SK-N-SH (cell line): Measurements from ENCODE around the gene GFY. TPM values are rescaled to one million over a fixed set of nuclear protein-coding genes. Genes with fewer than 3 reads are reported as not detected.
A peak's percentile ranks its signal among the peaks of the same experiment; 100 is the strongest.

Experiments
- CTCF ChIA-PET: fragments of 300-600, 350-600 bp; formaldehyde crosslinking; extraction: SDS; loops from one replicate; lab custom pipeline; 2021; lab: Yijun Ruan, JAX
- POLR2A ChIA-PET: fragments of 350-600 bp; sonication (Branson Sonifier 250); formaldehyde crosslinking; extraction: SDS; loops from one replicate; lab custom pipeline; 2020; ENCODE audit warnings: antibody characterized with exemption, inconsistent platforms; lab: Yijun Ruan, JAX
- DNase-seq: peaks from one replicate; pipeline ENCODE4 v3.0.0; 2012
- H2AFZ ChIP-seq: fragments of 200-600 bp; sonication (generic); 2 replicates; pipeline ENCODE4 v1.8.1; 2016; ENCODE audit warnings: antibody characterized with exemption, mild to moderate bottlenecking, low read depth
- H3F3A ChIP-seq: fragments of 200-600 bp; sonication (generic); replicated peaks from 2 replicates; pipeline ENCODE3; 2016; ENCODE audit warnings: antibody characterized with exemption, mild to moderate bottlenecking; ENCODE audit not compliant: insufficient read depth
- H3K27ac ChIP-seq, 2 experiments: fragments of 200-500 bp in 1 of 2; fragments of 200-600 bp in 1 of 2; sonication (Bioruptor generic) in 1 of 2; sonication (generic), shearing (Covaris generic) in 1 of 2; 2 replicates each; pipeline versions ENCODE4 v1.5.1 to v1.6.1; 2014 to 2016; ENCODE audit warnings: low read depth in 2 of 2, inconsistent platforms in 1 of 2, low read length in 1 of 2, mild to moderate bottlenecking in 1 of 2, mixed read lengths in 1 of 2
- H3K27me3 ChIP-seq: fragments of 200-600 bp; sonication (generic), shearing (Covaris generic); 2 replicates; pipeline ENCODE4 v1.6.1; 2016; ENCODE audit warnings: mixed run types; ENCODE audit not compliant: insufficient read depth
- H3K36me3 ChIP-seq, 2 experiments: fragments of 200-500 bp in 1 of 2; fragments of 200-600 bp in 1 of 2; sonication (Bioruptor generic) in 1 of 2; sonication (generic) in 1 of 2; replicated peaks in 1 of 2; 2 replicates each; pipeline versions ENCODE3 to v1.5.1; 2014 to 2016; ENCODE audit warnings: low read length in 1 of 2, mild to moderate bottlenecking in 1 of 2; ENCODE audit not compliant: insufficient read depth in 2 of 2, control insufficient read depth in 1 of 2
- H3K4me1 ChIP-seq, 2 experiments: fragments of 200-500 bp in 1 of 2; fragments of 200-600 bp in 1 of 2; sonication (Bioruptor generic) in 1 of 2; sonication (generic), shearing (Covaris generic) in 1 of 2; 2 replicates each; pipeline versions ENCODE4 v1.5.1 to v1.6.1; 2014 to 2016; ENCODE audit warnings: low read depth in 1 of 2, low read length in 1 of 2, mixed run types in 1 of 2; ENCODE audit not compliant: insufficient read depth in 2 of 2, control insufficient read depth in 1 of 2
- H3K4me2 ChIP-seq: fragments of 200-600 bp; sonication (generic), shearing (Covaris generic); 2 replicates; pipeline ENCODE4 v1.6.1; 2017; ENCODE audit warnings: mixed run types
- H3K4me3 ChIP-seq, 2 experiments: fragments of 200-500 bp in 1 of 2; fragments of 200-600 bp in 1 of 2; sonication (Bioruptor generic) in 1 of 2; sonication (generic), shearing (Covaris generic) in 1 of 2; 2 replicates each; pipeline versions ENCODE4 v1.5.1 to v1.8.1; 2014 to 2016; ENCODE audit warnings: low read depth in 2 of 2, inconsistent platforms in 1 of 2, low read length in 1 of 2, mild to moderate bottlenecking in 1 of 2, mixed read lengths in 1 of 2, moderate library complexity in 1 of 2
- H3K79me2 ChIP-seq: fragments of 200-600 bp; sonication (generic); 2 replicates; pipeline ENCODE4 v1.8.1; 2017; ENCODE audit warnings: mild to moderate bottlenecking; ENCODE audit not compliant: insufficient read depth
- H3K9ac ChIP-seq: fragments of 200-600 bp; sonication (generic); 2 replicates; pipeline ENCODE4 v1.6.1; 2017; ENCODE audit warnings: mixed run types
- H3K9me2 ChIP-seq: fragments of 200-600 bp; sonication (generic); 2 replicates; pipeline ENCODE4 v1.6.1; 2017; ENCODE audit warnings: mixed run types
- H3K9me3 ChIP-seq: fragments of 200-600 bp; sonication (generic); 2 replicates; pipeline ENCODE4 v1.6.1; 2017; ENCODE audit warnings: mixed run types, mild to moderate bottlenecking, moderate library complexity
- H4K20me1 ChIP-seq: fragments of 200-600 bp; sonication (generic); 2 replicates; pipeline ENCODE4 v1.6.1; 2017; ENCODE audit warnings: mild to moderate bottlenecking, mixed run types; ENCODE audit not compliant: insufficient read depth
- CHD2 ChIP-seq: fragments of 150-350 bp; IDR thresholded peaks from 2 replicates; pipeline ENCODE4 v1.6.1; 2018; ENCODE audit warnings: low read length; ENCODE audit not compliant: partially characterized antibody
- EP300 ChIP-seq, 2 experiments: IDR thresholded peaks; 2 replicates each; pipeline versions ENCODE4 v1.4.0 to v1.6.1; 2012; ENCODE audit warnings: borderline replicate concordance in 1 of 2, low read depth in 1 of 2, low read length in 1 of 2
- EZH2phosphoT487 ChIP-seq: fragments of 200-600 bp; sonication (generic); IDR thresholded peaks from 2 replicates; pipeline ENCODE4 v1.6.1; 2017; ENCODE audit warnings: low read depth, mixed run types, mild to moderate bottlenecking, antibody characterized with exemption, moderate library complexity, borderline replicate concordance
- FOSL2 ChIP-seq: IDR thresholded peaks from 2 replicates; pipeline ENCODE4 v1.4.0; 2012; ENCODE audit warnings: low read depth, mild to moderate bottlenecking, moderate library complexity, borderline replicate concordance
- FOXJ3 ChIP-seq: sonication (generic); formaldehyde crosslinking; IDR thresholded peaks from 2 replicates; pipeline ENCODE4 v1.5.1; 2020; ENCODE audit warnings: mild to moderate bottlenecking, missing genetic modification reagents
- FOXM1 ChIP-seq: IDR thresholded peaks from 2 replicates; pipeline ENCODE4 v1.4.0; 2012; ENCODE audit warnings: low read depth, mild to moderate bottlenecking
- GATA2 ChIP-seq: sonication (generic); formaldehyde crosslinking; IDR thresholded peaks from 2 replicates; pipeline ENCODE4 v1.5.0; 2020; ENCODE audit warnings: mild to moderate bottlenecking, missing genetic modification reagents
- JUND ChIP-seq: IDR thresholded peaks from 2 replicates; pipeline ENCODE4 v1.4.0; 2012
- MEF2A ChIP-seq: IDR thresholded peaks from 2 replicates; pipeline ENCODE4 v1.4.0; 2012; ENCODE audit warnings: low read depth, borderline replicate concordance
- MXI1 ChIP-seq: IDR thresholded peaks from 2 replicates; pipeline ENCODE4 v1.6.1; 2012; ENCODE audit warnings: mild to moderate bottlenecking, low read depth, low read length, improper control_type of control experiment
- POLR2AphosphoS5 ChIP-seq: IDR thresholded peaks from 2 replicates; pipeline ENCODE4 v1.6.1; 2012; ENCODE audit warnings: low read depth, low read length
- RAD21 ChIP-seq: IDR thresholded peaks from 2 replicates; pipeline ENCODE4 v1.6.1; 2012; ENCODE audit warnings: mild to moderate bottlenecking, low read length
- RFX5 ChIP-seq: IDR thresholded peaks from 2 replicates; pipeline ENCODE4 v1.6.1; 2012; ENCODE audit warnings: mild to moderate bottlenecking, improper control_type of control experiment, low read length
- RXRA ChIP-seq: IDR thresholded peaks from 2 replicates; pipeline ENCODE4 v1.4.0; 2012; ENCODE audit warnings: low read depth, mild to moderate bottlenecking, borderline replicate concordance
- SIN3A ChIP-seq: IDR thresholded peaks from 2 replicates; pipeline ENCODE4 v1.6.1; 2012; ENCODE audit warnings: low read depth, mild to moderate bottlenecking, low read length, moderate library complexity, borderline replicate concordance
- TAF1 ChIP-seq: IDR thresholded peaks from 2 replicates; pipeline ENCODE4 v1.6.1; 2012; ENCODE audit warnings: low read depth, mild to moderate bottlenecking, low read length, moderate library complexity, borderline replicate concordance
- YY1 ChIP-seq: IDR thresholded peaks from 2 replicates; pipeline ENCODE4 v1.4.0; 2012; ENCODE audit warnings: low read depth, mild to moderate bottlenecking
- WGBS: methylation state at CpG from one replicate; pipeline ENCODE4 v1.1.6; 2017; ENCODE audit warnings: low lambda C conversion rate; 5-methylcytosine and 5-hydroxymethylcytosine counted together
- polyA plus RNA-seq, 3 experiments: library from polyadenylated mRNA; depleted of rRNA; stranded (reverse); fragments of >200 nt; gene quantifications; 2 replicates each; pipeline ENCODE4 v1.2.3, GENCODE V29; 2012
- TF ChIP-seq, protein P1 (sequence below): IDR thresholded peaks from 2 replicates; pipeline ENCODE4 v1.6.1; 2012; ENCODE audit warnings: mild to moderate bottlenecking, low read depth, low read length, moderate library complexity
- TF ChIP-seq, protein P2 (sequence below): IDR thresholded peaks from 2 replicates; pipeline ENCODE4 v1.4.0; 2012; ENCODE audit warnings: low read depth, borderline replicate concordance
- TF ChIP-seq, protein P3 (sequence below): IDR thresholded peaks from 2 replicates; pipeline ENCODE4 v1.4.0; 2012; ENCODE audit warnings: low read depth

The GFY gene
- polyA plus RNA-seq, 1 of the 3 experiments (the other 2 are of a cell fraction) = not detected

DNA sequence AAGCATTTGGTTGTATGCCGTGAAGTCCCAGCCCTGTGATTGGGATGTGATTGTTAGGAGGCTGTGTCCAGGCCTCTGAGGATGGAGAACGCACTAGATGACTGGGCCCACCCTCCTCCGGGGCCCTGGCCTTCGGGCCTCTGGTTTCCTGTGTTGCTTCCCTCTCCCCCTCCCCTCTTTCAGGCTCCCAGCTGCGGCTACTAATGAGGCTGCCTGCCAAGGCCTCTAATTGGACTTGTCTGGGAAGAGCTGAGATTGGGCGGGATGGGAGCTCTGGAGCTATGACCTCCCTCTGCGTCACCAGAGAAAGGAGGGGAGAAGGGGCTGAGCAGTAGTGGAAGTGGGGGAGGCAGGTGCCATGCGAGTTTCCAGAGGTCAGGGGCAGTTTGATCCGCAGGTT is 11.8 kb upstream of the GFY start:
- ChIA-PET CTCF (interaction anchor here (0.7 to 17.5 kb wide), 4 partner anchors 16 to 30 kb away, joined by 3 to 108 read pairs (median 4); no protein-coding TSS in a partner anchor), POLR2A (no interaction called here)
- no peaks in the 10 kb centered on the region for H3K79me2 ChIP-seq
- peaks cover 0 to 12% of the 10 kb centered on the region in 2 experiments; a peak in 1 of 4 replicates for H3K4me1 ChIP-seq
- H3K9me2 ChIP-seq = no peaks in the 10 kb centered on the region
- 59% methylated on average over 8 of the region's 9 CpGs for WGBS
- H3K9ac ChIP-seq = no peak overlapping the region
- H3K9me3 ChIP-seq = no peaks in the 10 kb centered on the region
- no peaks in the 10 kb centered on the region for H4K20me1 ChIP-seq
- H3K4me3 ChIP-seq = no peak overlapping the region
- no peaks in the 10 kb centered on the region for H3F3A ChIP-seq
- H3K36me3 ChIP-seq = no peaks in the 10 kb centered on the region
- H3K27ac ChIP-seq = no peak overlapping the region; a peak in 1 of 4 replicates
- TF ChIP-seq FOSL2 = no peak
- TF ChIP-seq, protein P1, sequence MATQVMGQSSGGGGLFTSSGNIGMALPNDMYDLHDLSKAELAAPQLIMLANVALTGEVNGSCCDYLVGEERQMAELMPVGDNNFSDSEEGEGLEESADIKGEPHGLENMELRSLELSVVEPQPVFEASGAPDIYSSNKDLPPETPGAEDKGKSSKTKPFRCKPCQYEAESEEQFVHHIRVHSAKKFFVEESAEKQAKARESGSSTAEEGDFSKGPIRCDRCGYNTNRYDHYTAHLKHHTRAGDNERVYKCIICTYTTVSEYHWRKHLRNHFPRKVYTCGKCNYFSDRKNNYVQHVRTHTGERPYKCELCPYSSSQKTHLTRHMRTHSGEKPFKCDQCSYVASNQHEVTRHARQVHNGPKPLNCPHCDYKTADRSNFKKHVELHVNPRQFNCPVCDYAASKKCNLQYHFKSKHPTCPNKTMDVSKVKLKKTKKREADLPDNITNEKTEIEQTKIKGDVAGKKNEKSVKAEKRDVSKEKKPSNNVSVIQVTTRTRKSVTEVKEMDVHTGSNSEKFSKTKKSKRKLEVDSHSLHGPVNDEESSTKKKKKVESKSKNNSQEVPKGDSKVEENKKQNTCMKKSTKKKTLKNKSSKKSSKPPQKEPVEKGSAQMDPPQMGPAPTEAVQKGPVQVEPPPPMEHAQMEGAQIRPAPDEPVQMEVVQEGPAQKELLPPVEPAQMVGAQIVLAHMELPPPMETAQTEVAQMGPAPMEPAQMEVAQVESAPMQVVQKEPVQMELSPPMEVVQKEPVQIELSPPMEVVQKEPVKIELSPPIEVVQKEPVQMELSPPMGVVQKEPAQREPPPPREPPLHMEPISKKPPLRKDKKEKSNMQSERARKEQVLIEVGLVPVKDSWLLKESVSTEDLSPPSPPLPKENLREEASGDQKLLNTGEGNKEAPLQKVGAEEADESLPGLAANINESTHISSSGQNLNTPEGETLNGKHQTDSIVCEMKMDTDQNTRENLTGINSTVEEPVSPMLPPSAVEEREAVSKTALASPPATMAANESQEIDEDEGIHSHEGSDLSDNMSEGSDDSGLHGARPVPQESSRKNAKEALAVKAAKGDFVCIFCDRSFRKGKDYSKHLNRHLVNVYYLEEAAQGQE = no peak
- no peak for TF ChIP-seq FOXM1
- TF ChIP-seq TAF1 = no peak
- TF ChIP-seq EZH2phosphoT487 = no peak
- TF ChIP-seq MEF2A = no peak
- TF ChIP-seq, protein P2, sequence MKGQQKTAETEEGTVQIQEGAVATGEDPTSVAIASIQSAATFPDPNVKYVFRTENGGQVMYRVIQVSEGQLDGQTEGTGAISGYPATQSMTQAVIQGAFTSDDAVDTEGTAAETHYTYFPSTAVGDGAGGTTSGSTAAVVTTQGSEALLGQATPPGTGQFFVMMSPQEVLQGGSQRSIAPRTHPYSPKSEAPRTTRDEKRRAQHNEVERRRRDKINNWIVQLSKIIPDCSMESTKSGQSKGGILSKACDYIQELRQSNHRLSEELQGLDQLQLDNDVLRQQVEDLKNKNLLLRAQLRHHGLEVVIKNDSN = no peak
- no peak for TF ChIP-seq YY1
- no peak for TF ChIP-seq JUND
- TF ChIP-seq, all 33 proteins: peak for 0
- Histone ChIP-seq H2AFZ (no peak overlapping the region), H3K27me3 (peaks cover 21% of the 10 kb centered on the region), H3K4me2 (no peak overlapping the region)
- DNase-seq = peak; percentile 74

DNA sequence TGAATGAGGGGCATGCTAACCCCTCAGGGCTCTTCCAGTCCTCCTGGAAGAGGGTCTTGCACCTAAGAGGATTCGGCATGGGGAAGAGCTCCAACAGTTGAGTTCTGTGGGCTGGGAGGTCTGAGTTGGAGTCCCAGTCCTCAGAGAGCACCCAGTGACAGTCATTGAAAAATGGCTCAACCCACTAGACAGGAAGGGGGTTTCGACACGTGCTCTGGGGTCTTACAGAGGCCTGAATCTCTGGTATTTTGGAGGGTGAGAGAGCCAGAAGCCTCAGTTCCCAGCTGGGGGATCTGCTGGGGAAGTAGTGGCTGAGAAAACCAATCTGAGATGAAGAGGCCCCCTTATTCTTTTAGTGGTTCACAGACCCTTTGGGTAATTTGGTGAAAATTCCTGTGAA is 10.9 kb upstream of the GFY start:
- Histone ChIP-seq H3K4me2 (no peak overlapping the region), H3K9ac (no peak overlapping the region), H3F3A (no peaks in the 10 kb centered on the region), H3K27me3 (peaks cover 30% of the 10 kb centered on the region), H3K27ac (no peak overlapping the region), H3K4me1 (peaks cover 0 to 12% of the 10 kb centered on the region in 2 experiments; a peak in 1 of 4 replicates), H2AFZ (no peak overlapping the region), H3K9me2 (no peaks in the 10 kb centered on the region), H3K4me3 (no peak overlapping the region), H3K79me2 (no peaks in the 10 kb centered on the region), H3K9me3 (no peaks in the 10 kb centered on the region), H4K20me1 (no peaks in the 10 kb centered on the region), H3K36me3 (no peaks in the 10 kb centered on the region)
- no peak for DNase-seq
- POLR2A ChIA-PET = no interaction called here
- CTCF ChIA-PET = interaction anchor here (17.5 kb wide), 1 partner anchor 22 kb away, joined by 108 read pairs; no protein-coding TSS in a partner anchor
- 67% methylated on average over 3 of the region's 3 CpGs for WGBS
- TF ChIP-seq POLR2AphosphoS5 = no peak
- no peak for TF ChIP-seq SIN3A
- no peak for TF ChIP-seq EP300 (IDR thresholded peaks at IDR 0.05; ENCODE audit: borderline replicate concordance in 1 of 2, low read depth in 1 of 2, low read length in 1 of 2)
- TF ChIP-seq MXI1 = no peak
- TF ChIP-seq RFX5 = no peak
- TF ChIP-seq CHD2 = no peak
- TF ChIP-seq FOXJ3 (CRISPR knock-in tag) = no peak
- no peak for TF ChIP-seq FOSL2
- TF ChIP-seq GATA2 (CRISPR knock-in tag) = no peak
- TF ChIP-seq, protein P1 = no peak
- no peak for TF ChIP-seq RAD21
- TF ChIP-seq, protein P3, sequence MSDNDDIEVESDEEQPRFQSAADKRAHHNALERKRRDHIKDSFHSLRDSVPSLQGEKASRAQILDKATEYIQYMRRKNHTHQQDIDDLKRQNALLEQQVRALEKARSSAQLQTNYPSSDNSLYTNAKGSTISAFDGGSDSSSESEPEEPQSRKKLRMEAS = no peak
- no peak for TF ChIP-seq RXRA
